GM19240 (cell line): ENCODE data around the gene VSX2.
A peak's percentile ranks its signal among the peaks of the same experiment; 100 is the strongest.

Experiments used
- DNase-seq: peaks from one replicate; pipeline ENCODE4 v3.0.0; 2011; ENCODE audit warnings: low spot score; ENCODE audit not compliant: insufficient read length

The VSX2 gene

GRCh38 chr14:74238974-74239847 is at the start of gene VSX2:
VSX2 (plus strand) TSS chr14:74239449; CDS start chr14:74239562, 113 bp downstream.
- no peak for DNase-seq

- DNase-seq: no peak
Measured at GRCh38 chr14:74190927-74191575, 48.2 kb upstream of the VSX2 start.

- DNase-seq: no peak
Measured at GRCh38 chr14:74194506-74195274, 44.6 kb upstream of the VSX2 start.

GRCh38 chr14:74195623-74196022 is 43.6 kb upstream of the VSX2 start:
- DNase-seq: no peak

- no peak for DNase-seq
Measured at GRCh38 chr14:74198441-74199234, 40.6 kb upstream of the VSX2 start.

GRCh38 chr14:74202113-74202512 is 37.1 kb upstream of the VSX2 start:
- DNase-seq: no peak

- DNase-seq: no peak
Measured at GRCh38 chr14:74203639-74204038, 35.6 kb upstream of the VSX2 start.

GRCh38 chr14:74204491-74204890 is 34.8 kb upstream of the VSX2 start:
- no peak for DNase-seq

- no peak for DNase-seq
Measured at GRCh38 chr14:74205882-74206281, 33.4 kb upstream of the VSX2 start.

GRCh38 chr14:74207943-74208342 is 31.3 kb upstream of the VSX2 start:
- no peak for DNase-seq

- no peak for DNase-seq
Measured at GRCh38 chr14:74208642-74209041, 30.6 kb upstream of the VSX2 start.

- DNase-seq: no peak
Measured at GRCh38 chr14:74211945-74212580, 27.2 kb upstream of the VSX2 start.

- DNase-seq: no peak
Measured at GRCh38 chr14:74213907-74214803, 25.1 kb upstream of the VSX2 start.

- DNase-seq: no peak
Measured at GRCh38 chr14:74216671-74217070, 22.6 kb upstream of the VSX2 start.

GRCh38 chr14:74217672-74218448 is 21.4 kb upstream of the VSX2 start:
- DNase-seq: peak; percentile 91

- no peak for DNase-seq
Measured at GRCh38 chr14:74218462-74218861, 20.8 kb upstream of the VSX2 start.

- no peak for DNase-seq
Measured at GRCh38 chr14:74219277-74220205, 19.7 kb upstream of the VSX2 start.

GRCh38 chr14:74220991-74221390 is 18.3 kb upstream of the VSX2 start:
- DNase-seq: no peak
